Mononuclear cell (primary cell): ENCODE measurements around the gene LLPH. TPM values are rescaled to one million over a fixed set of nuclear protein-coding genes. Genes with fewer than 3 reads are reported as not detected.

Experiments
- H3K27me3 ChIP-seq: 2 replicates; pipeline ENCODE4 v1.6.0; 2011; ENCODE audit warnings: low read length, control low read depth; ENCODE audit not compliant: insufficient read depth
- H3K4me1 ChIP-seq: 2 replicates; pipeline ENCODE4 v1.5.1; 2011; ENCODE audit warnings: mild to moderate bottlenecking, low read length, control low read depth; ENCODE audit not compliant: insufficient read depth
- H3K4me3 ChIP-seq: 2 replicates; pipeline ENCODE4 v1.5.1; 2011; ENCODE audit warnings: mild to moderate bottlenecking, low read length, moderate library complexity
- H3K9me3 ChIP-seq: 2 replicates; pipeline ENCODE4 v1.5.1; 2011; ENCODE audit warnings: low read depth, mild to moderate bottlenecking, control low read depth, low read length
- total RNA-seq: library from RNA; depleted of rRNA; stranded (reverse); fragments of >200 nt; gene quantifications from one replicate; pipeline ENCODE4 v1.2.3, GENCODE V29; 2012

LLPH gene
- total RNA-seq, 1 donor, result 5.0 TPM

DNA sequence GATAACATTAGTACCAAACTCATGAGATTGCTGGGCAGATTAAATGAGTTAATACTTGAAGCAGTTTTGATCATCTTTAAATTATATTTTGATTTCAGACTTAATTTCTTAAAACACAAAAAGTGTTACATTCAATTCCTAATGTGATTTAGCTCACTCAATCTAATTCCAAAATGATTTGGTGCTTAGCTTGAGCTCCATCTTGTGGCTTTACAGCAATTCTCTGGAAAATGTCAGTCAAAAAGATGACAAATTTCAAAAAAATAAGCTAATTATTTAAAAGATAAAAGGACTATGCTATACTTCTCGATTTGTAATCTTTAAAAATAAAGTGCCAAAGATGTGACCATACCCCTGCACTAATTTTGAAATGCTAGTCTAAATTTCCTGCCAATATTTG lies 10.1 kb downstream of the LLPH start:
- H3K4me3 ChIP-seq, result no peak overlapping the region
- H3K4me1 ChIP-seq, result peaks cover 5% of the 10 kb centered on the region
- no peaks in the 10 kb centered on the region for H3K27me3 ChIP-seq
- H3K9me3 ChIP-seq, result no peaks in the 10 kb centered on the region

- H3K4me1 ChIP-seq, result peaks cover 5% of the 10 kb centered on the region
- no peaks in the 10 kb centered on the region for H3K9me3 ChIP-seq
- H3K4me3 ChIP-seq, result no peak overlapping the region
- H3K27me3 ChIP-seq, result no peaks in the 10 kb centered on the region
Measured at GRCh38 chr12:66119870-66120241, 10.7 kb downstream of the LLPH start.

DNA sequence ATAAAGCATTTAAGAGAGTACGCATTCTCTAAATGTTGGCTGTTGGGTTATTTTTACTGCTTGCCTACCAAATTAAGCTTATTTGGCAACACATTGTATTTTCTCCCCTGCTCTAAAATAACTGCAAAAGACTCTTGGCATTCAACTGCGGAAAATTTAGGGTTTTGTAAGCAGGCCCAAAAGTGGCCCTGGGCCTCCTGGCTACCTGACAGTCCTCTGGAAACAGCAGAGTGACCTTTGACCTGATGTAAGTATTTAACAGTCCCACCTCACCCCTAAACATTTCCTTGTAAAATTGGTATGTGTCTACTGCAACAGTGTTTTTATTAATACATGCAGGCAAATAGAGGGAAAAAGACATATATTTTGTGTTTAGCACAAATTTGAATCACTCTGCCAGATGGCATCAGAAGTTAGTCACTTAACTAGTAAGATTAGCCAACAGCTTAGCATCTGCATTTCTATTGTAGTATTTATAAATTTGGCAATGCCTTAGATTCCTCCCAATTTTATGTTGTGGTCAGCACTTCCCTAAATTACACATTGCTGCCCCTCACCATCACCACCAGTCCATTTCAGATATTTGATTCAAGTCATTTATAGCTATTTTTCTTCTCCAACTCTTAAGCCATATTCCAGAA lies 11.2 kb downstream of the LLPH start:
- Histone ChIP-seq H3K27me3 (no peaks in the 10 kb centered on the region), H3K4me1 (peaks cover 5% of the 10 kb centered on the region), H3K9me3 (no peaks in the 10 kb centered on the region), H3K4me3 (no peak overlapping the region)

DNA sequence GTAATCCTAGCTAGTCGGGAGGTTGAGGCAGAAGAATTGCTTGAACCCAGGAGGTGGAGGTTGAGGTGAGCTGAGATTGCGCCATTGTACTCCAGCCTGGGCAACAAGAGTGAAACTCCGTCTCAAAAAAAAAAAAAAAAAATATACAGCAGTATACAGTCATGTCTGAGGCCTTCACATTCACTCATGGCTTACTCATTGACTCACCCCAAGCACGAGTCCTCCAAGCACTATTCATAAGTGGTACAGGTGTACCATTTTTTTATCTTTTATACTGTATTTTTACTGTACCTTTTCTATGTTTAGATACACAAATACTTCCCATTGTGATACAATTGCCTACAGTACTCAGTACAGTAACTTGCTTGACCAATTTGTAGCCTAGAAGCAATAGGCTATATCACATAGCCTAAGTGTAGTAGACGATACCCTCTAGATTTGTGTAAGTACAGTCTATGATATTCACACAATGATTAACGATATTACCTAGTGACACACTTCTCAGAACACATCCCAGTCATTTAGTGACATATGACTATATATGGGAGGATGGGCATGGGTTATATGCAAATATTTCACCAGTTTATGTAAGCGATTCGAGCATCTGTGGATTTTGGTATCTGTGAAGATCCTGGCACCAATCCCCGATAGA lies 12.2 kb downstream of the LLPH start:
- Histone ChIP-seq H3K27me3 (no peaks in the 10 kb centered on the region), H3K9me3 (no peaks in the 10 kb centered on the region), H3K4me1 (peaks cover 5% of the 10 kb centered on the region), H3K4me3 (no peak overlapping the region)

DNA sequence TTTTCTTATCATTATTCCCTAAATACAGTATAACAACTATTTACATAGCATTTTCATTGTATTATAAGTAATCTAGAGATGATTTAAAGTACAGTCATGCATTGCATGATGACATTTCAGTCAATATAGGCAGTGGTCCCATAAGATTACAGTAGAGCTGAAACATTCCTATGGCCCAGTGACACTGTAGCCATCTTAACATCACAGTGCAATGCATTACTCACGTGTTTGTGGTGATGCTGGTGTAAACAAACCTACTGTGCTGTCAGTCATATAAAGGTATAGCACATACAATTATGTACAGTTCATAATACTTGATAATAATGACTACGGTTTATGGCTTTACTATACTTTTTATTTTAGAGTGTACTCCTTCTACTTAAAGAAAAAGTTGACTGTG lies 13.3 kb downstream of the LLPH start:
- Histone ChIP-seq H3K4me1 (peaks cover 5% of the 10 kb centered on the region), H3K9me3 (no peaks in the 10 kb centered on the region), H3K4me3 (no peak overlapping the region), H3K27me3 (no peaks in the 10 kb centered on the region)

- Histone ChIP-seq H3K4me1 (peaks cover 3% of the 10 kb centered on the region), H3K4me3 (no peak overlapping the region), H3K9me3 (no peaks in the 10 kb centered on the region), H3K27me3 (no peaks in the 10 kb centered on the region)
Measured at GRCh38 chr12:66115071-66115600, 15.4 kb downstream of the LLPH start.

DNA sequence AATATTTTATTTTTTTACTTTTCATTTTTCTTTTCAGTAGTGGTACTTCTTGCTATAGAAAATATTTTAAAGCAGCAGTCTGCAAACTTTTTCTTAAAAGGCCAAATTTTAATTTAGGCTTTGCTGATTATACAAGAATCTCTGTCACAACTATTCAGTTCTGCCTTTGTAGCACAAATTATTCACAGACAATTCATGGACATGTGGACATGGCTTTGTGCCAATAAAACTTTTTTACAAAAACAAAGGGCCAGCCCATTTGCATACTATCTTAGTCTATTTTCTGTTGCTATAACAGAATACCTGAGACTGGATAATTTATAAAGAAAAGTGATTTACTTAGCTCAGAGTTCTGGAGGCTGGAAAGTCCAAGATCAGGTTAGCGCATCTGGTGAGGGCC lies 17.1 kb downstream of the LLPH start:
- H3K27me3 ChIP-seq, result no peaks in the 10 kb centered on the region
- no peaks in the 10 kb centered on the region for H3K4me1 ChIP-seq
- no peak overlapping the region for H3K4me3 ChIP-seq
- H3K9me3 ChIP-seq, result no peaks in the 10 kb centered on the region

DNA sequence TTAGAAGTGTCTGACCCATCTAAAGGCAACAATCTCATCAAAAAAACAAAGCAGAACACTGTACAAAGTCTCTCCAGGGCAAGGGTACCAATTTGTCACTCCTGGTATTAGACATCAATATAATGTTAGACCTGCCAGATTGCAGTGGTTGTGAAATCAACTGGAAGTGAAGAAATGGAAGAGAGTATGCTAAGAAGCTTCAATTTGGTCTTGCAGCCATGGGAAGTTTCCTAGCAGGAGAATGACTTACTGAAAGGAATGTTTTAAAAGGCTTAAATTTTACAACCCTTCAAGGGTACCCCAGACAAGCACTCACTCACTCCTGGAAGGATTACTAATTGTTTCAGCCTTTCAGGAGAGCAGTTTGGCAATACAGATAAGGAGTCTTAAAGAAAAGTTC lies 18.9 kb downstream of the LLPH start:
- no peak overlapping the region for H3K4me3 ChIP-seq
- no peaks in the 10 kb centered on the region for H3K9me3 ChIP-seq
- peaks cover 7% of the 10 kb centered on the region for H3K4me1 ChIP-seq
- no peaks in the 10 kb centered on the region for H3K27me3 ChIP-seq

DNA sequence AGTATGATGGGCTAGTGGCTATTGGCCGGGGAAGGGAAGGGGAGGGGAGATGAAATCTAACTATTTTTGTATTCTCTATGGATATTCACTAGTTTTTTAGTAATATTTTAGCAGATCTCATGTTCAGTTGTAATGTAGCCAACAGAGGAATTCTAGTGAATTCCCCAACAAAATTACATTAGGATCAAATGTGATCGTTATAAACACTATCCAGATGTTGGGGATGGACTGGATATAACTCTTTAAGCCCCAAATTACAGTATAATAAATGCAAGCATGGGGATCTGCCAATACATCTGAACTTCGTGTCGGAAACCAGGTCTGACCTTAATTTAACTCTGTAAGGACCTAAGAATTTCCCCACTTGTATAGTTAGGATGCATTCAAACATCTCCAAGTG lies 21.5 kb downstream of the LLPH start:
- H3K9me3 ChIP-seq, result no peaks in the 10 kb centered on the region
- peaks cover 7% of the 10 kb centered on the region for H3K4me1 ChIP-seq
- H3K27me3 ChIP-seq, result no peaks in the 10 kb centered on the region
- no peak overlapping the region for H3K4me3 ChIP-seq

DNA sequence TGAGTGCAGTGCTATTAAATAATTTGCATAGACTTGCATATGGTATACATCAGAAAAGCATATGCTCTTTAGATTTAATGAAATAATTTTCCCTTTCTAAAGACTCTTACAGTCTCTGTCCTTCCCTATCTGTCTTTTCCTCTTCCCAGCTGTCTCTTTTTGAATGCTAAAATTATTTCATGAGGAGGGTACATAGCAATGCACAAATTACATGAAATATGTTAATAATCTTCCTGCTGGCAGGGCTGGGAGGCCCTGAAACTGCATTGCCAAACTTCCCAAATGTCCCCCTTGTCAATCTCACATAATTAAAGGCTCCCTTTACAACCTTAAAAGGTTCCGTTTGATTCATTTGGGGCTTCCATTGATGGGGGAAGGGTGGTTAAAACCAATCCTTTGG lies 22.2 kb downstream of the LLPH start:
- H3K4me1 ChIP-seq, result peaks cover 7% of the 10 kb centered on the region
- no peak overlapping the region for H3K4me3 ChIP-seq
- H3K9me3 ChIP-seq, result no peaks in the 10 kb centered on the region
- no peaks in the 10 kb centered on the region for H3K27me3 ChIP-seq

DNA sequence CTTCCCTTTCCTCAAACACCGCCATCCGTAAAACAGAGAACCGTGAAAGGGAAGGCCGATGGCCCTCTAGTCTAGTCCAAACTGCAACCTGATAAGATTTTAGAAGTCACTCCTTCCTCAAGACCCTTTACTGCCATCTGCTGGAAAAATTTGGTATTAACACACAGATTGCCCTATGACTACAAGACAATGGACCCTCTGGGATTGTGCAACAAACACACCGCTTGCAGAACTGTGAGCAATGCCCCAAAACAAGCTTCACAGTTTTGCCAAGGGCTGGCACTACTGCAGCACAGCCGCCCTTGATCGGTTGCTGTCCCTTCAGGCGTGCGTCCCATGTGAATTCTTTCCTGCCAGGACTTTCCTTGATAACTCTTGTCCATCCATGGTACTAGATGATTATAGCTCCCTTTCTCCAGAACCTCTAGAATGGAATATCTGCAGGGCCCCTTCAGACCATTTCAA lies 23.1 kb downstream of the LLPH start:
- H3K9me3 ChIP-seq, result no peaks in the 10 kb centered on the region
- H3K4me3 ChIP-seq, result no peak overlapping the region
- peaks cover 7% of the 10 kb centered on the region for H3K4me1 ChIP-seq
- H3K27me3 ChIP-seq, result no peaks in the 10 kb centered on the region

DNA sequence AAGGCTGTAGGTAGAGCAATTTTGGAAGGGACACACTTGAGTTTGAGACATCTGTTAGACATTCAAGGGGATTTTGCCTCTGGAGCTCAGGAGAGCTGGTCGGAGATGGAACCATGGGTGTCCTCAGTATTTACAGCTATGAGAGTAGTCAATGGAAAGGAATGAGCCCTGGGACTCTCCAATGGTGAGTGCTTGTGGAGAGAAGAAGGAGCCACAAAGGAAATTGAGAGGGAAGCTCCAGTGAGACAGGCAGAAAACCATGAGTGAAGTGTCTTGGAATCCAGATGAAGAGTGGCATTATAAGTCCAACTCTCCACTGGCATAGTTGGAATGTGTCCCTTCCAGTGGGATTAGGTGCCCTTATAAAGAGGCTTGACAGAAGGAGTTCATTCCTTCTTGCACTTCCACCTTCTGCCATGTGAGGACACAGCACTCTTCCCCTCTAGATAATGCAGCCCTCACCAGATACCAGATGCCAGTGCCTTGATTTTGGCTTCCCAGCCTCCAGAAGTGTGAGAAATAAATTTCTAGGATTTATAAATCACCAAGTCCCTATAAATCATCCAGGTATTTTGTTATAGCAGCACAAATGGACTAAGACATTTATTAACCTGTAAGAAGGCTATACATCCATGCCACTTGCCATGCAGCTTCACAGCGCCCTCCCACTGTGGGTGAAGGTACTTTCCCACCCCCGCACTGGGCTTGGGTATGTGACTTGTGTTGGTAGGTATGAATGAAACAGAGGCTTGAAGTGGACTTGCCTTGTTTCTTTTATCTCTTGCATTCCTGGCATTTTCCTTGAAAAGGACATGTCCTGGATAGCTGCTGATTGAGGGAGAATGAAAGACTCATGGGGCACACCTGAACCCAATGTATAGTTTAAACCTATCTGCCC lies 27.3 kb downstream of the LLPH start:
- H3K4me3 ChIP-seq, result no peak overlapping the region
- H3K4me1 ChIP-seq, result peaks cover 7% of the 10 kb centered on the region
- H3K9me3 ChIP-seq, result no peaks in the 10 kb centered on the region
- H3K27me3 ChIP-seq, result no peaks in the 10 kb centered on the region

DNA sequence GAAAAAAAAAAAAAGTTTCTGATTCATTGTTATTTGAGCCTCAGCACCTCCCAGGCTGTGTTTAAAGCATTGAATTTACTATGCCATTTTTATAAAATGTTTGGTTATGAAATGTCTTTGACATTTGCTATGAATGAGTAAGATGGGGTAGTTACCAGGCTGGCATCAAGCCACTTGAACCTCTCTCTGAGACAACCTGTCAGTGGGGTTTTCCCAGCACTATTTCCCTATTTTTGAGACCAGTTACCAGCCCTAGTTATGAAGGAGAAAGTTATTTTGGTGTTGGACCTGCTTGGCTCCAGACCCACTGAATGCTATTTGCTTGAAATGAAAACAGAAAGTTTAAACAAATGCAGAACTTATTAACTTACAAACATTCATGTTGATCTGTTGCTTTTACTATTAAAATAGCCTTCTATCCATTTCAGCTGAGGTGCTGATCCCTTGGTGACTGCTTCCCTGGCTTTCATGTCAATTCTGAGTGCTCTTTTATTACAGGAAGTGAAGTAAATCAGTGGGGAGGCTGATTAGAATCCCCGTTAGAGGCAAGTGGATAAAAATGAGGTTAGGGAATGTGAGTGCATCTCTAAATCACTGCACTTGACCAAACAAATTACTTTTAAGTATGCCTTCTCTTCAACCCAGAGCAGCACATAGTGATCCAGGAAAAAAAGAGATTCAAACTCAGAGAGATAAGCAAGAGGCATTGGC lies 37.8 kb downstream of the LLPH start:
- Histone ChIP-seq H3K9me3 (no peaks in the 10 kb centered on the region), H3K27me3 (no peaks in the 10 kb centered on the region)

GRCh38 chr12:66090157-66090556 lies 40.4 kb downstream of the LLPH start:
- H3K27me3 ChIP-seq, result no peaks in the 10 kb centered on the region
- no peaks in the 10 kb centered on the region for H3K9me3 ChIP-seq
- H3K4me1 ChIP-seq, result no peaks in the 10 kb centered on the region
- H3K4me3 ChIP-seq, result no peak overlapping the region

More for the DNA sequence above, 37.8 kb downstream of the LLPH start:
- H3K4me1 ChIP-seq, result no peaks in the 10 kb centered on the region
- H3K4me3 ChIP-seq, result no peak overlapping the region
